HAP-1 (cell line): ENCODE results near the gene SSRP1.
A peak's percentile ranks its signal among the peaks of the same experiment; 100 is the strongest.

ENCODE experiments used
- DNase-seq, 2 experiments: peaks; one replicate each; pipeline ENCODE4 v3.0.0-alpha.2; 2016 to 2020; ENCODE audit warnings: low spot score in 2 of 2
- H3K27me3 ChIP-seq: fragments of 250-450 bp; sonication (Bioruptor Pico); 2 replicates; pipeline ENCODE4 v1.5.1; 2020; ENCODE audit warnings: low read depth, mild to moderate bottlenecking, moderate library complexity
- H3K36me3 ChIP-seq: fragments of 250-450 bp; sonication (Bioruptor Pico); replicated peaks from 2 replicates; pipeline ENCODE4 v1.5.1; 2020; ENCODE audit warnings: mild to moderate bottlenecking
- H3K4me1 ChIP-seq: fragments of 250-450 bp; sonication (Bioruptor Pico); 2 replicates; pipeline ENCODE4 v1.5.1; 2020; ENCODE audit warnings: mild to moderate bottlenecking
- H3K4me3 ChIP-seq: fragments of 250-450 bp; sonication (Bioruptor Pico); 2 replicates; pipeline ENCODE4 v1.5.1; 2020; ENCODE audit warnings: mild to moderate bottlenecking, moderate library complexity
- H3K9me3 ChIP-seq: fragments of 250-450 bp; sonication (Bioruptor Pico); 2 replicates; pipeline ENCODE4 v1.5.1; 2020; ENCODE audit warnings: mild to moderate bottlenecking, moderate library complexity
- in situ Hi-C: fragments of 300-500 bp; cut with MboI; formaldehyde crosslinking; loops from 3 replicates; pipeline ENCODE4 v1.14.3; 2020; ENCODE audit warnings: low sequenced_read_pairs, inconsistent platforms, mixed read lengths

Gene SSRP1

DNA sequence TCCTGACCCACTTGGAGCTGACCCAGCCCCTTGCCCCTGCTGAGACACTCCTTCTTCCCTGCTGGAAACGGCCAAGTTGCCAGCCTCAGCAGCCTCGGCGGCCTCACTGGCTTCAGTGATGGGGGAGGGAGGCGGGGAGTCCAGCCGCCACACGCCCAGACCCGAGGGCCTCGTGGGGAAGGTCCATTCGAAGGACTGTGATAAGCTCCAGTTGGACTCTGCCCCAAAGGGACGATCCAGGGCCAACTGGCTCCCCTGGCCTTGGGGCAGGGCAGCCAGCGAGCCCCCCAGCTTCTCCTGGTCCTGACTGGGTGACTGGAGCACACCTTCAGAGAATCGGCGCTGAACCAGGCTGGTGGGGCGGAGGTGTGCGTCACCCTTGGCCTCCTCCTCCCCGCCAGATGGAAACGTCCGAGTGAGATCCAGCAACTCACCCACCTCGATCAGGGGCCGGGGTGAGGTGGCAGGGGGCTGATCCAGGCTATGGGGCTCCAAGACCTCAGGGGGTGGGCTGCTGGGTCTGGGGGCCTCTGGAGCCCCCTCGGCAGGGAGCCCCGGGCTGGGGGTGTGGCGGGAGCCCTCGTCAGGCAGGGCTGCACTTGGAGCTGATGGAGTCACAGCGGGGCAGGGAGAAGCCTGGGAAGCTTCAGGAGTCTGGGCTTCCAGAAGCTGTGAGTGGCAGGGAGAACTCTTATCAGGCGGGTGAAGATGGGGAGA is 22.5 kb downstream of the SSRP1 start:
- H3K36me3 ChIP-seq: peaks cover 90% of the 10 kb centered on the region

DNA sequence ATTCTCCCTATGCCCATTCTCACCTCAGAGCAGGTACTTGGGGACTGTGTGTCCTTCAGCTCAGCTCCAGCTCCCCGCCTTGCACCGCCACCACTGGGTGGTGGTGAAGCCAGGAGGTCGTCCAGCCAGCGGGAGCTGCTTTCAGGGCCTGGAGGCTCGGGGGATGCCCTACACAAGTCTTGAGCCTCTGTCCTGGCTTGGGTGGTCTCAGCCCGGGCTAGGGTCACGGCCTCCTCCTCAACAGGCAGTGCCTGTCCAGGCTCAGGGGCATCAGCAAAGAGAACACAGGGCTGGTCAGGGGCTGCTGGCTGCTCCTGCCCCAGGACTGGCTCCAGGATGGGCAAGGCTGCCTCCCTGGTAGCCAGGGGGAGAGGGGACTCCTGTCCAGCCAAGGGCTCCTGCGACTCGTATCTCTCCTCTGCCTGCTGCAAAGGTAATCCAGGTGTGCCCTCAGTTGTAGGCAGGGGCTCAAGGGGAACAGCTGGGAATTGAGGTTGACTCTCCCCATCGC is 23.1 kb downstream of the SSRP1 start:
- in situ Hi-C loops: no loop called here
- DNase-seq: no peak
- no peaks in the 10 kb centered on the region for H3K9me3 ChIP-seq
- no peaks in the 10 kb centered on the region for H3K27me3 ChIP-seq
- H3K4me1 ChIP-seq: peaks cover 8% of the 10 kb centered on the region; the same call in 1 of the 2 replicates
- no peak overlapping the region for H3K4me3 ChIP-seq
- H3K36me3 ChIP-seq: peaks cover 87% of the 10 kb centered on the region

More for the DNA sequence above, 22.5 kb downstream of the SSRP1 start:
- no peak overlapping the region for H3K4me3 ChIP-seq
- peaks cover 8% of the 10 kb centered on the region; the same call in 1 of the 2 replicates for H3K4me1 ChIP-seq
- H3K27me3 ChIP-seq: no peaks in the 10 kb centered on the region
- H3K9me3 ChIP-seq: no peaks in the 10 kb centered on the region
- no peak for DNase-seq
- in situ Hi-C loops: no loop called here

DNA sequence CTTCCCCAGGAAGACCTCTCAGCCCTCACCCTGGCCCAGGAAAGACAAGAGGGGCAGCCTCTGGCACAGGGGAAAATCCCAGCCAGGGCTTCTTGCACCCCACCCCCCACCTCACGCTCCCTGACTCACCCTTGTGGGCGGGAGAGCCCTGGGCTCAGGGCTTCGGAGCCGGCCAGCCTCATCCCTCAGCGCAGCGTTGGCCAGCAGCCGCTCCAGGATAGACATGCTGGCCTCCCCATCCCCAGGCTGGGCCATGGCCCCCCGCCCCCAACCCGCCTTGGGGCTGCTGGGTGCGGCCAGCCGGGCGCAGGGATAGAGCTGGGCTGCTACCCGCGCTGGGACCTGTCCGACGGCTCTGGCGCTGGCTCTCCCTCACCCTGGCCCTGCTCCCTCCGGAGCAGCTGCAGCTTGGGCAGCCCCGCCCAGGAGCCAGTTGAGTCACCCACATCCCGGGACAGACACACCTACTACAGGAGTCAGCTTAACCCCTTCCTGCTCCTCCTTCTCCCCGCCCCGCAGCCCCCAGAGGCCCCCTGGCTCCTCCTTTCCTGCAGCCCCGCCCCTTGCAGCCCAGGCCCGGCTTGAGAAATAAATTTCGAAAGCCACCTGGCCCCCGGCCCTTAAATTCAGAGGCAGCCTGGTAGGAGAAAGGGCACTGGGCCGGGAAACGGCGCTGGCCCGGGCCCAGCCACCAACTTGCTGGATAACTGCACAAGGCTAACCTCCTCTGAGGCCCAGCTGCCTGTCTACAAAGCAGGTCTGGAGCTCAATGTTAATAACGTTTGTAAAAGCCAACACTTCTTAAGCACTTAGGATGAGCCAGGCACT is 24.4 kb downstream of the SSRP1 start:
- peak overlapping the region; percentile 32 for H3K4me3 ChIP-seq
- in situ Hi-C loops: no loop called here
- peak; percentile 86 to 96 for DNase-seq
- peaks cover 82% of the 10 kb centered on the region for H3K36me3 ChIP-seq
- H3K4me1 ChIP-seq: peaks cover 8% of the 10 kb centered on the region; the same call in 1 of the 2 replicates
- no peaks in the 10 kb centered on the region for H3K9me3 ChIP-seq
- H3K27me3 ChIP-seq: no peaks in the 10 kb centered on the region

DNA sequence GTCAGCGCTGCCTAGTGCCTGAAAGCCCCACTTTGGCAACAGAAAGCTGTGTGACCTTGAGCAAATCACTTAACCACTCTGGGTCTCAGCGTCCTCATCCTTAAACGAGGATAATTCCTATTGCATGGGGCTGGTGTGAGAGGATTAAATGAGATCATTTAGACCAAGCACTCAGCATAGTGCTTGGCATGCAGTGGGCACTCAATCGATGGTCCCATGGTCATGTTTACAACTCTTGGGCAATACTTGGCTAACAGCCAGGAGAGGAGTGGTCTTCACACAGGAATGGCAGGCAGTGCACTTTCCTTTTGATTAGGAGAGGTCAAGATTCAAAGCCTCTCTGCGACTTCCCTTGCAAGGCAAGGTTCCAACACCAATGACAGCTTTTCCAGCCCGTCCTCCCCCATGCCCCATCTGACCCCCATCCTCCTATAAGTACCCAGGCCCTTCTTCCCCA is 25.0 kb downstream of the SSRP1 start:
- Histone ChIP-seq H3K4me1 (peaks cover 8% of the 10 kb centered on the region; the same call in 1 of the 2 replicates), H3K36me3 (peaks cover 78% of the 10 kb centered on the region), H3K4me3 (peak overlapping the region; percentile 32), H3K27me3 (no peaks in the 10 kb centered on the region), H3K9me3 (no peaks in the 10 kb centered on the region)
- in situ Hi-C loops: no loop called here
- DNase-seq: no peak

DNA sequence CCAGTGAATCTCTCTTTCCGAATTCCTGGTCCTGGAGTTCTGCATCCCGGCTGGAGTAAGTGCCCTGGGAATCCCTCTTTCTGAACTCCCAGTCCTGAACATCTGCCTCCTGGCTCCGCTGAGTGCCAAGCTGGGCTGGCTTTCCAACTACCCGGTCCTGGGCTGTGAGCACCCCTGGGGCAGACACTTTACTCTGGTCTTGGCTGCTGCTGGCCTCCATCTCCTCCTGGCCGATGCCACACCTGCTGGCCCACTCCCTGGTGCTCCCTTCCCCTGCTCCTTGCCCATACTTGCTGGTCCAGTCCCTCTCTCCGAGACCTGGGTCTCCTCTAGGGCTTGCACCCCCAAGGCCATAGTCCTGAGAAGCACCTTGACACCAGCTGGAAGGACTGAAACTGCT is 25.6 kb downstream of the SSRP1 start:
- peaks cover 78% of the 10 kb centered on the region for H3K36me3 ChIP-seq

DNA sequence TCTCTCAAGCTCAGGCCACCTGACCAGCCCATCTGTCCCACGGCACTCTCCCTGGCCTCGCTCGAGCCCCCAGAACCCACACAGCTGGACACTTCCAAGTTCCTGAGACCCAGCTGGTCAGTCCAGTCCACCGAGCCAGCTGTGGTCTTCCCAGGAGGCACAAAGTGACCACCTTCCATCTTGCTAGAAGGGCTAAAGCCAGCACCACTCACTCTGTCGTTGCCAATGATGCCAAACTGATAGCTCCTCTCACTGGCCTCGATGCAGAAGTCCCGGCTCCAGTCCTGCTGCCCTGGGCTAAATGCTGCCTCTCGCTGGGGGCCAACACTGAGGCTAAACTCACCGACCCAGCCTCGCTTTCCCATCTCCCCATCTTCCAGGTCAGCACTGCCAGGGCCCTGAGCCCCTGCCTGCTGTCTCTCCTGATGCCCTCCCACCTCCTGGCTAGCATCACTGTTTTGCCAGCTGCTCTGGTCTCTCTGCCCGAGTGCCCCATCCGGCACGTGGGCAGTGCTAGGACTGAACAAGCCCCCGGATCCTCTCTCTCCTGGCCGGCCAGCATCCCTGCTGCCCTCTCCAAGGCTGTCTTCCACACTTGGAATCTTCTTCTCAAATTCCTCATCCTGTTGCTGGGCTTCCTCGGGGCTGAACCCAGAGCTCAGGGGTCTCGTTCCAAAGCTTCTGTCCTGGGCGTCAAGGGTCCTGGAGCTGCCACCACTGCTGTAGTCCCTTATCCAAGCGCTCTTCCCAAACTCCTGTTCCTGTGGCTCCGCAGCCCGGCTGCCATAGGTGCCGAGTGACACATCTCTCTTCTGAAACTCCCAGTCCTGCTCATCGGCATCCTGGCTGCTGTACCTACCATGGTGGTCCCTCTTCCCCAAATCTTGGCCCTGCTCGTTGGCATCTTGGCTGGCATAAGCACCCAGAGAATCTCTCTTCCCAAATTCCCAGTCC is 26.3 kb downstream of the SSRP1 start:
- no peaks in the 10 kb centered on the region for H3K9me3 ChIP-seq
- H3K27me3 ChIP-seq: no peaks in the 10 kb centered on the region
- no peak overlapping the region for H3K4me3 ChIP-seq
- peaks cover 8% of the 10 kb centered on the region; the same call in 1 of the 2 replicates for H3K4me1 ChIP-seq
- in situ Hi-C loops: no loop called here
- DNase-seq: no peak
- peaks cover 71% of the 10 kb centered on the region for H3K36me3 ChIP-seq

More for the DNA sequence above, 25.6 kb downstream of the SSRP1 start:
- peaks cover 8% of the 10 kb centered on the region; the same call in 1 of the 2 replicates for H3K4me1 ChIP-seq
- in situ Hi-C loops: no loop called here
- no peak overlapping the region for H3K4me3 ChIP-seq
- no peaks in the 10 kb centered on the region for H3K27me3 ChIP-seq
- DNase-seq: no peak
- no peaks in the 10 kb centered on the region for H3K9me3 ChIP-seq

DNA sequence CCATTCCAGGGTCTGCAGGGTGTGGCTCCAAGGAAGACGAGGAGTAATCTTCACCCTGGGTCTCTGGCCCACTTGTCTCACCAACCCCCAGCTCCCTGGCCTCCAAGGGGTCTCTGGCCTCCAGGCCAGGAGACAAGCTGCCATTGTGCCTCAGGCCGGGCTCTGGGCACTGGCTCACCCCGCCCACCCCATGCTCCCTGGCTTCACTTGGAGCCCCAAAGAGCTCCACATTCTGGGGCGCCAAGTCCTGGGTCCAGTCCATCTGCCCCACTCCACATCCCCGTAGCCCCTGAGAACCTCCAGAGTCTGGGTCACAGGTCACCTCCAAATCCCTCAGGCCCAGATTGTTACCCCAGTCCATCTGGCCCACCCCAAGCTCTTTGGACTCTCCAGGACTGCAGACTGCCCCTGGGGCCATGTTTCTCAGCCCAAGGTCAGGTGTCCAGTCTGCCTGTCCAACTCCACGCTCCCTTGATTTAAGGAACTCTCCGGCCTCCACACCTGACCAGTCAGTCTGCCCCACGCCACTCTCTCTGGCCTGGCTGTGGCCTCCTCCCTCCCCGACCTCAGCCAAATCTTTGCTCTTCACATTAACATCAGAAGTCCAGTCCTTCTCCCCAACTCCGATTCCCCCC is 27.1 kb downstream of the SSRP1 start:
- Histone ChIP-seq H3K36me3 (peaks cover 62% of the 10 kb centered on the region), H3K4me3 (no peak overlapping the region)
- in situ Hi-C loops: no loop called here

DNA sequence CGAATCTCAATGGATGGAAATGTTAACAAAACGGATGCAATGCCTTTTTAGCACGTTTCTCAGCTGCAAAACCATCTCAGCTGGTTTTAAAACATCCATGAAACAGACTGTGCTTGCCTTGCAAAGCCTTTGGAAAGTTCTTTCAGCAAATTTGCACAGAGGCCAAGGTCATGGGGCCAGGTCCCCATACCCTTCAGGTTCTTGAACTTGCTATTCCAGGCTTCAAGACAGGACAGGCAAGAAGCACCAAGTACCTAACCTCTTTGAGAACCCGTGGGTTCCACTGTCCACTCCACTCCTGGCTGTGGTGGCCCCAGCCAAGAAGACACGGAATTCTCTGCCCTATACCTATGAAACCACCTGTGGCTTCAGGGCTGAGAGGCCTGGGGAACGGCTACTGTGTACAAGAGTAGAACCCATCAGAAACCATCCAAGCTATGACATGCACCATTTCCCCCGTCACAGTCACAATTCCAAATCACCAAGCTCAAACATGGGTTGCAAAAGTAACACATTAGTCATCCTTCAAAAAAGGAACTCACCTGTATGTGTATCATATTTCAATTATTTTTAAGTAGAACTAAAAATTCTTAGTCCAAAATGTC is 27.9 kb downstream of the SSRP1 start:
- Histone ChIP-seq H3K27me3 (no peaks in the 10 kb centered on the region), H3K4me3 (no peak overlapping the region), H3K36me3 (peaks cover 55% of the 10 kb centered on the region), H3K4me1 (peaks cover 8% of the 10 kb centered on the region; the same call in 1 of the 2 replicates), H3K9me3 (no peaks in the 10 kb centered on the region)
- in situ Hi-C loops: no loop called here
- no peak for DNase-seq

More for the DNA sequence above, 27.1 kb downstream of the SSRP1 start:
- no peak for DNase-seq
- Histone ChIP-seq H3K9me3 (no peaks in the 10 kb centered on the region), H3K27me3 (no peaks in the 10 kb centered on the region), H3K4me1 (peaks cover 8% of the 10 kb centered on the region; the same call in 1 of the 2 replicates)

DNA sequence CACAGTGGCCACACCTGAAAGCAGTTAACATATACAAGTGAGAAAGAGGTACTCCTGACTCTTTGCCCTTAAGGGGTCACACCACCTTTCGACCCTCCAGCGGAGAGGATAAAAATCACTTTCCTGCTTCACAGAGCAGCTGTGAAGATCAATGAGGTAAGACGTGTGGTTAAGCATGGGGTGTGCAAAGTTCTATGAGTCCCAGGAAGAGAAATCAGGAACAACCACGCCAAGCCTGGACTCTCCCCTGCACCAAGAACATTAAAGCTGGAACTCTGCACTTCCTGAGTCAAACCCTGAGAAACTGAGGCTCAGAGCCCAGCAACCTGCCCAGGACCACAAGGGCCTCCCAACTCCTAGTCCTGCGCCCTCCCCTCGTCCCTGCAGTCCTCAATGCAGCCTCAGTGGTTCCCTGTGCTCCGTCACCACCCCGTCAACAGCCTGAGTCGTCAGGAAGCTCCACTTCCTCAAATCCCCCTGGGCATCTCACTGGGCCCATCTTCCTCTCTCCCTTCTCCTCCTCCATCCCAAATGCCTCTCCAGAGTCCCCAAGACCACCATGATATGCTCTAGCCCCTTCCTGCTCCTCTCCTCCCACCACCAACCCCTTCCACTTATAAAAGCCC is 28.6 kb downstream of the SSRP1 start:
- Histone ChIP-seq H3K4me1 (peaks cover 8% of the 10 kb centered on the region; the same call in 1 of the 2 replicates), H3K4me3 (no peak overlapping the region), H3K27me3 (no peaks in the 10 kb centered on the region), H3K9me3 (no peaks in the 10 kb centered on the region), H3K36me3 (peaks cover 56% of the 10 kb centered on the region)
- in situ Hi-C loops: no loop called here
- no peak for DNase-seq

DNA sequence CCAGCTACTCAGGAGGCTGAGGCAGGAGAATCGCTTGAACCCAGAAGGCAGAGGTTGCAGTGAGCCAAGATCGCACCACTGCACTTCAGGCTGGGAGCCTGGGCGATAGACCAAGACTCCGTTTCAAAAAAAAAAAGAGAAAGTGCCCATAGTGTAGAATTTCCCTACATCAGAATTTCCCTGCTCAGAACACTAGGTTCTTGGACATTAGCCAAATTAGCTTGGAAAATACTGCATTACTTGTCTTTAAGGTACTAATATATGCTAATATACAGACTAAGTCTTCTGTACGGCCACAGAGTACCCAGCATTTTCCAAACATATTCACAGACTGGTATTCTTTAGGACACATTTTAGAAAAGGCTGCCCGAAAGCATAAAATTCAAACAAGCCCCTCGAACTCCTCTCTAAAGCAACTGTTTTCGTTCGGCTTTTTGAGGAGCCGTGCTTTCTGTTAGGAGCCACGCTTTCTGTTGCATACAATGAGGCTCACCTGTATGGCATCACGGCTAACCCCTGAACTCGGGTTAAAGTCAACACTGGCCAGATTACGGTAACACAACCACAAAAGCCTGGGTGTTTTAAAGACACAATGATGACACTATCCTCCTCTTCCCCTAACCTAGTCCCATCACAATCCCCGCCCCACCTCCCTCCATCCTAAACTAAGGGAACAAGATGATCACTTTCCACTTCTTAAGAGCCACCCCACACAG is 29.4 kb downstream of the SSRP1 start:
- DNase-seq: no peak
- in situ Hi-C loops: no loop called here
- Histone ChIP-seq H3K9me3 (no peaks in the 10 kb centered on the region), H3K4me3 (no peak overlapping the region), H3K4me1 (peaks cover 4% of the 10 kb centered on the region; the same call in 1 of the 2 replicates), H3K36me3 (peaks cover 63% of the 10 kb centered on the region), H3K27me3 (no peaks in the 10 kb centered on the region)

DNA sequence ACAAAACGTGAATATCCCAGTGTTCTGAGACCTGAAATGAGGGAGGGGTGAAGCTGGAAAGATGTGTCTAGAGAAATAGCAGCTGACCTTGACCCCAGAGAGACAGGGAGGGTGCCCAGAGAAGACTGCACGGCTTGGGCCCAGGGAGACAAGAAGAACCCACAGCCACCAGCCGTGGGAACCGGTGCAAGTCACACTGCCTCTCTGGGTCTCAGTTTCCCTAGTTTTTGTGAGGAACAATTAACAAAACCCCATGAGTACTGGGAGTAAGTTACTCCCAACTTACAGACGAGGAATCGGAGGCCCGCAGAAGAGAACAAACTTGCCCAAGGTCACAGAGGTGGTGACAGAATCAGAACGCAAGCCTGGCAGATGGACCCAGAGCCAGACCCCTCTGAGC is 30.2 kb downstream of the SSRP1 start:
- no peaks in the 10 kb centered on the region for H3K4me1 ChIP-seq
- H3K27me3 ChIP-seq: no peaks in the 10 kb centered on the region
- H3K9me3 ChIP-seq: no peaks in the 10 kb centered on the region
- no peak overlapping the region for H3K4me3 ChIP-seq
- no peak for DNase-seq
- in situ Hi-C loops: no loop called here
- peaks cover 66% of the 10 kb centered on the region for H3K36me3 ChIP-seq
